IMR-90 (cell line): ENCODE measurements around the gene GNB1L. TPM values are rescaled to one million over a fixed set of nuclear protein-coding genes. Genes with fewer than 3 reads are reported as not detected.

Experiments
- ATAC-seq: fragments of 200-7000 bp; cut with Tn5 transposase; 2 replicates; pipeline ENCODE4 v1.9.1; 2020; ENCODE audit warnings: low read depth, mild to moderate bottlenecking, moderate library complexity
- BruUV-seq: library from RNA; stranded (reverse); fragments of 400-500 nt; replicated peaks from 2 replicates; lab custom pipeline; 2021; lab: Mats Ljungman, UMichigan
- CTCF ChIA-PET: fragments of 300-600 bp; formaldehyde crosslinking; extraction: SDS; loops from one replicate; lab custom pipeline; 2021; ENCODE audit warnings: antibody characterized with exemption; lab: Yijun Ruan, JAX
- POLR2A ChIA-PET: fragments of 300-600 bp; sonication (Branson Sonifier 250); formaldehyde crosslinking; loops from one replicate; lab custom pipeline; 2022; ENCODE audit warnings: antibody characterized with exemption; ENCODE audit not compliant: unreplicated experiment; lab: Charles Lee
- DNase-seq: peaks from one replicate; pipeline ENCODE4 v3.0.0; 2013
- H2AFZ ChIP-seq: replicated peaks from 2 replicates; pipeline ENCODE3; 2013; ENCODE audit warnings: low read length, mild to moderate bottlenecking; ENCODE audit not compliant: poor library complexity
- H2AK5ac ChIP-seq: 2 replicates; pipeline ENCODE4 v1.6.1; 2013; ENCODE audit warnings: low read depth, low read length, inconsistent platforms
- H2AK9ac ChIP-seq: replicated peaks from 2 replicates; pipeline ENCODE3; 2013; ENCODE audit warnings: mild to moderate bottlenecking, low read depth, low read length, moderate library complexity; ENCODE audit not compliant: poor library complexity
- H2BK120ac ChIP-seq: 2 replicates; pipeline ENCODE4 v1.6.1; 2013; ENCODE audit warnings: low read depth, low read length, inconsistent platforms
- H2BK15ac ChIP-seq: 3 replicates; pipeline ENCODE4 v1.6.1; 2013; ENCODE audit warnings: low read depth, low read length, inconsistent platforms
- H2BK20ac ChIP-seq: 2 replicates; pipeline ENCODE4 v1.6.1; 2013; ENCODE audit warnings: low read depth, mild to moderate bottlenecking, inconsistent platforms, low read length, moderate library complexity
- H2BK5ac ChIP-seq: 2 replicates; pipeline ENCODE4 v1.6.1; 2013; ENCODE audit warnings: mild to moderate bottlenecking, low read depth, low read length, inconsistent platforms; ENCODE audit not compliant: poor library complexity, severe bottlenecking
- H3K14ac ChIP-seq: replicated peaks from 2 replicates; pipeline ENCODE4 v1.6.1; 2013; ENCODE audit warnings: low read depth, low read length, inconsistent platforms
- H3K18ac ChIP-seq: 2 replicates; pipeline ENCODE4 v1.6.1; 2013; ENCODE audit warnings: low read depth, low read length, control low read depth
- H3K23ac ChIP-seq: 2 replicates; pipeline ENCODE4 v1.6.1; 2013; ENCODE audit warnings: low read depth, low read length, inconsistent platforms
- H3K27ac ChIP-seq: 2 replicates; pipeline ENCODE4 v1.5.1; 2013; ENCODE audit warnings: mild to moderate bottlenecking, control low read depth, low read length; ENCODE audit not compliant: insufficient read depth
- H3K27me3 ChIP-seq: 2 replicates; pipeline ENCODE4 v1.6.1; 2013; ENCODE audit warnings: low read length; ENCODE audit not compliant: control insufficient read depth, insufficient read depth
- H3K36me3 ChIP-seq: 2 replicates; pipeline ENCODE4 v1.6.1; 2013; ENCODE audit warnings: low read length, mixed read lengths; ENCODE audit not compliant: control insufficient read depth, insufficient read depth
- H3K4ac ChIP-seq: 2 replicates; pipeline ENCODE4 v1.6.1; 2013; ENCODE audit warnings: low read depth, low read length, inconsistent platforms
- H3K4me1 ChIP-seq: 2 replicates; pipeline ENCODE4 v1.6.1; 2013; ENCODE audit warnings: low read length, mixed read lengths; ENCODE audit not compliant: control insufficient read depth, insufficient read depth
- H3K4me2 ChIP-seq: 2 replicates; pipeline ENCODE4 v1.6.1; 2013; ENCODE audit warnings: low read depth, mild to moderate bottlenecking, control low read depth, low read length, moderate library complexity
- H3K4me3 ChIP-seq: 2 replicates; pipeline ENCODE4 v1.5.1; 2013; ENCODE audit warnings: low read depth, mild to moderate bottlenecking, control low read depth, low read length, moderate library complexity; ENCODE audit not compliant: insufficient read depth
- H3K56ac ChIP-seq: 2 replicates; pipeline ENCODE4 v1.6.1; 2013; ENCODE audit warnings: low read length, inconsistent platforms; ENCODE audit not compliant: insufficient read depth; ENCODE audit errors: extremely low read depth
- H3K79me1 ChIP-seq, 2 experiments: 2 replicates each; pipeline ENCODE4 v1.6.1; 2013; ENCODE audit warnings: low read length in 2 of 2, inconsistent platforms in 1 of 2, low read depth in 1 of 2
- H3K9ac ChIP-seq: 2 replicates; pipeline ENCODE4 v1.6.1; 2013; ENCODE audit warnings: low read depth, low read length, control low read depth
- H3K9me1 ChIP-seq: 2 replicates; pipeline ENCODE4 v1.6.1; 2013; ENCODE audit warnings: low read length, inconsistent platforms; ENCODE audit not compliant: insufficient read depth
- H3K9me3 ChIP-seq: 2 replicates; pipeline ENCODE4 v1.6.1; 2013; ENCODE audit warnings: low read length; ENCODE audit not compliant: control insufficient read depth, insufficient read depth
- H4K20me1 ChIP-seq: 2 replicates; pipeline ENCODE4 v1.6.1; 2013; ENCODE audit warnings: low read length, inconsistent platforms; ENCODE audit not compliant: insufficient read depth
- H4K5ac ChIP-seq: 2 replicates; pipeline ENCODE4 v1.6.1; 2013; ENCODE audit warnings: mild to moderate bottlenecking, low read depth, low read length, control low read depth
- H4K8ac ChIP-seq, 2 experiments: 2 replicates each; pipeline ENCODE4 v1.6.1; 2013; ENCODE audit warnings: low read depth in 2 of 2, low read length in 2 of 2, control low read depth in 1 of 2, inconsistent platforms in 1 of 2
- H4K91ac ChIP-seq: 2 replicates; pipeline ENCODE4 v1.6.1; 2013; ENCODE audit warnings: low read depth, low read length, inconsistent platforms; ENCODE audit not compliant: insufficient read depth
- BHLHE40 ChIP-seq: fragments of 150-350 bp; IDR thresholded peaks from 2 replicates; pipeline ENCODE4 v1.6.1; 2016; ENCODE audit warnings: mild to moderate bottlenecking, low read depth, low read length
- CEBPB ChIP-seq: IDR thresholded peaks from 2 replicates; pipeline ENCODE4 v1.6.1; 2012; ENCODE audit warnings: low read depth, low read length, improper control_type of control experiment
- CHD1 ChIP-seq: IDR thresholded peaks from 2 replicates; pipeline ENCODE4 v1.6.1; 2012; ENCODE audit warnings: low read depth, low read length, improper control_type of control experiment
- CTCF ChIP-seq: conservative IDR thresholded peaks from 2 replicates; pipeline ENCODE4 v1.5.1; 2012; ENCODE audit warnings: mild to moderate bottlenecking, low read depth, low read length, improper control_type of control experiment
- ELK1 ChIP-seq: fragments of 150-350 bp; IDR thresholded peaks from 2 replicates; pipeline ENCODE4 v1.6.1; 2016; ENCODE audit warnings: low read depth, mild to moderate bottlenecking, low read length, moderate library complexity, borderline replicate concordance
- FOS ChIP-seq: fragments of 150-350 bp; IDR thresholded peaks from 2 replicates; pipeline ENCODE4 v1.6.1; 2016; ENCODE audit warnings: low read depth, low read length
- MAFK ChIP-seq: IDR thresholded peaks from 2 replicates; pipeline ENCODE4 v1.6.1; 2012; ENCODE audit warnings: low read depth, low read length, improper control_type of control experiment
- MAZ ChIP-seq: IDR thresholded peaks from 2 replicates; pipeline ENCODE4 v1.6.1; 2012; ENCODE audit warnings: low read depth, mild to moderate bottlenecking, low read length, improper control_type of control experiment, moderate library complexity, borderline replicate concordance
- MXI1 ChIP-seq: IDR thresholded peaks from 2 replicates; pipeline ENCODE4 v1.6.1; 2012; ENCODE audit warnings: low read depth, mild to moderate bottlenecking, low read length, moderate library complexity, borderline replicate concordance
- NFE2L2 ChIP-seq: fragments of 150-350 bp; IDR thresholded peaks from 2 replicates; pipeline ENCODE4 v1.6.1; 2016; ENCODE audit warnings: low read depth, mild to moderate bottlenecking, low read length
- POLR2A ChIP-seq: IDR thresholded peaks from 2 replicates; pipeline ENCODE4 v1.6.1; 2012; ENCODE audit warnings: mild to moderate bottlenecking, low read depth, low read length
- RAD21 ChIP-seq: IDR thresholded peaks from 2 replicates; pipeline ENCODE4 v1.6.1; 2012; ENCODE audit warnings: low read length, improper control_type of control experiment
- RCOR1 ChIP-seq: IDR thresholded peaks from 2 replicates; pipeline ENCODE4 v1.6.1; 2012; ENCODE audit warnings: mild to moderate bottlenecking, low read length, improper control_type of control experiment; ENCODE audit not compliant: insufficient replicate concordance
- RFX5 ChIP-seq: IDR thresholded peaks from 2 replicates; pipeline ENCODE4 v1.8.0; 2012; ENCODE audit warnings: low read depth, mild to moderate bottlenecking, low read length, moderate library complexity
- SMC3 ChIP-seq: fragments of 150-350 bp; IDR thresholded peaks from 2 replicates; pipeline ENCODE4 v1.6.1; 2016; ENCODE audit warnings: low read depth, mild to moderate bottlenecking, antibody characterized with exemption, low read length, moderate library complexity
- USF2 ChIP-seq: fragments of 150-350 bp; IDR thresholded peaks from 2 replicates; pipeline ENCODE4 v1.6.1; 2017; ENCODE audit warnings: mild to moderate bottlenecking, antibody characterized with exemption, low read length, low read depth
- WGBS, 2 experiments: methylation state at CpG; one replicate each; pipeline versions ENCODE4 v1.1.5 to v1.1.7; 2013; ENCODE audit warnings: missing lambda C conversion rate in 2 of 2; ENCODE audit not compliant: insufficient read length in 1 of 2; ENCODE audit errors: extremely low coverage in 2 of 2; 5-methylcytosine and 5-hydroxymethylcytosine counted together
- dilution Hi-C: fragments of 300-500 bp; cut with HindIII; formaldehyde crosslinking; loops from one replicate; pipeline ENCODE4 v1.14.3; 2018; ENCODE audit warnings: low sequenced_read_pairs; ENCODE audit not compliant: unreplicated experiment
- in situ Hi-C: fragments of 300-500 bp; cut with MboI; formaldehyde crosslinking; loops from 3 replicates; pipeline ENCODE4 v1.14.3; 2019; ENCODE audit warnings: low sequenced_read_pairs, inconsistent platforms, mixed read lengths
- intact Hi-C: fragments of 100-400 bp; cut with micrococcal nuclease; formaldehyde crosslinking; loops from 2 replicates; pipeline ENCODE4 v1.10.0; 2022
- polyA plus RNA-seq, 3 experiments: library from polyadenylated mRNA; depleted of rRNA; stranded (reverse); fragments of >200 nt; gene quantifications; 2 replicates each; pipeline ENCODE4 v1.2.3, GENCODE V29; 2012; ENCODE audit warnings: low replicate concordance in 1 of 3
- total RNA-seq: library from RNA; depleted of rRNA; stranded (reverse); fragments of >200 nt; gene quantifications from 2 replicates; pipeline ENCODE4 v1.2.3, GENCODE V29; 2012

The GNB1L gene
- total and polyA plus RNA-seq, 2 of the 4 experiments (the other 2 are of a cell fraction) = 2.5 to 4.4 TPM

- Histone ChIP-seq H4K91ac (no peak overlapping the region), H3K79me1 (no peaks in the 10 kb centered on the region), H2BK15ac (no peak overlapping the region), H3K56ac (no peak overlapping the region), H2AK9ac (no peak overlapping the region), H3K27me3 (no peaks in the 10 kb centered on the region), H2AFZ (no peak overlapping the region), H3K14ac (no peak overlapping the region), H3K27ac (no peak overlapping the region), H3K9me1 (no peaks in the 10 kb centered on the region), H2BK120ac (no peak overlapping the region), H3K4me2 (no peak overlapping the region), H2BK20ac (no peak overlapping the region), H4K8ac (no peak overlapping the region), H4K20me1 (no peaks in the 10 kb centered on the region), H3K18ac (no peak overlapping the region), H2AK5ac (no peak overlapping the region), H3K4me1 (no peaks in the 10 kb centered on the region), H4K5ac (no peak overlapping the region), H2BK5ac (no peak overlapping the region), H3K36me3 (no peaks in the 10 kb centered on the region), H3K23ac (no peak overlapping the region), H3K4ac (no peak overlapping the region), H3K9me3 (no peaks in the 10 kb centered on the region), H3K9ac (no peak overlapping the region), H3K4me3 (no peak overlapping the region)
- POLR2A ChIA-PET = no interaction called here
- intact Hi-C loops (no loop called here), in situ Hi-C loops (no loop called here), dilution Hi-C loops (no loop called here)
- CTCF ChIA-PET = no interaction called here
- DNase-seq (no peak), ATAC-seq (no peak)
- BruUV-seq = no TSS peak
- WGBS, 2 experiments = 93% methylated on average over 3 of the region's 13 CpGs; no CpG with 5 or more reads in 1 of the 2 experiments
- TF ChIP-seq ELK1 = no peak
- TF ChIP-seq MXI1 = no peak
- TF ChIP-seq NFE2L2 = no peak
- TF ChIP-seq RFX5 = no peak
- TF ChIP-seq BHLHE40 = no peak
- TF ChIP-seq CTCF = no peak
- TF ChIP-seq CEBPB = no peak
- no peak for TF ChIP-seq USF2
- no peak for TF ChIP-seq RCOR1
- TF ChIP-seq SMC3 = no peak
- no peak for TF ChIP-seq CHD1
- TF ChIP-seq RAD21 = no peak
- no peak for TF ChIP-seq FOS
- TF ChIP-seq POLR2A = no peak
- TF ChIP-seq MAFK = no peak
- no peak for TF ChIP-seq MAZ
Observed at GRCh38 chr22:19862619-19863246, 8.1 kb upstream of the GNB1L start.
